ENCODE measurements around the gene TRMT112.

GRCh38 chr11:64305075-64305690 is 12.2 kb downstream of the TRMT112 start, which contains the start of gene ESRRA:
- TF ChIP-seq CTCF (IDR thresholded peaks at IDR 0.05) (no peak), POLR2A (IDR thresholded peaks at IDR 0.05) (peak; percentile 10 to 60)

Data from uterus (tissue), 2 donors.